22Rv1 (cell line): Measurements from ENCODE around the gene CCDC174.

Experiments
- CTCF ChIP-seq: fragments of 450-650 bp; IDR thresholded peaks from 2 replicates; pipeline ENCODE4 v1.5.1; 2017; ENCODE audit warnings: mild to moderate bottlenecking
- ZFX ChIP-seq: fragments of 450-650 bp; IDR thresholded peaks from 2 replicates; pipeline ENCODE4 v1.6.1; 2017; ENCODE audit warnings: antibody characterized with exemption, borderline replicate concordance

- TF ChIP-seq CTCF (no peak), ZFX (no peak)
Measured at GRCh38 chr3:14660942-14661341, 9.4 kb downstream of the CCDC174 start.
